Measurements from ENCODE around the gene PLEKHH2. TPM values are rescaled to one million over a fixed set of nuclear protein-coding genes. Genes with fewer than 3 reads are reported as not detected.

Gene PLEKHH2
- total RNA-seq, 1 donor from 2014 or later = 1.8 TPM

GRCh38 chr2:43611987-43612894 lies 24.8 kb upstream of the PLEKHH2 start:
- DNase-seq (ENCODE audit: low read depth) (peak; percentile 65), FAIRE-seq (no peak)
- TF ChIP-seq CTCF (IDR thresholded peaks at IDR 0.05; ENCODE audit: insufficient read depth, low read length, severe bottlenecking) = peak; percentile 80
- Histone ChIP-seq H3K27me3 (ENCODE audit: control insufficient read depth, insufficient read depth, low read length) (no peaks in the 10 kb centered on the region), H3K4me3 (ENCODE audit: low read depth, low read length) (no peak overlapping the region), H3K36me3 (ENCODE audit: control insufficient read depth, insufficient read depth, low read length) (no peaks in the 10 kb centered on the region)

- no peak for TF ChIP-seq CTCF (IDR thresholded peaks at IDR 0.05; ENCODE audit: insufficient read depth, low read length, severe bottlenecking)
- no peak overlapping the region for H3K4me3 ChIP-seq (ENCODE audit: low read depth, low read length)
- FAIRE-seq (no peak), DNase-seq (ENCODE audit: low read depth) (no peak)
- H3K27me3 ChIP-seq (ENCODE audit: control insufficient read depth, insufficient read depth, low read length) = no peaks in the 10 kb centered on the region
- H3K36me3 ChIP-seq (ENCODE audit: control insufficient read depth, insufficient read depth, low read length) = no peaks in the 10 kb centered on the region
Observed at GRCh38 chr2:43612944-43613343, 24.1 kb upstream of the PLEKHH2 start.

- FAIRE-seq = no peak
- H3K36me3 ChIP-seq (ENCODE audit: control insufficient read depth, insufficient read depth, low read length) = no peaks in the 10 kb centered on the region
- no peak for TF ChIP-seq CTCF (IDR thresholded peaks at IDR 0.05; ENCODE audit: insufficient read depth, low read length, severe bottlenecking)
- H3K27me3 ChIP-seq (ENCODE audit: control insufficient read depth, insufficient read depth, low read length) = no peaks in the 10 kb centered on the region
- H3K4me3 ChIP-seq (ENCODE audit: low read depth, low read length) = no peak overlapping the region
- DNase-seq (ENCODE audit: low read depth) = no peak
Observed at GRCh38 chr2:43616967-43617680, 19.9 kb upstream of the PLEKHH2 start.

- DNase-seq (ENCODE audit: low read depth) (no peak), FAIRE-seq (no peak)
- no peak for TF ChIP-seq CTCF (IDR thresholded peaks at IDR 0.05; ENCODE audit: insufficient read depth, low read length, severe bottlenecking)
- H3K27me3 ChIP-seq (ENCODE audit: control insufficient read depth, insufficient read depth, low read length) = no peaks in the 10 kb centered on the region
- H3K36me3 ChIP-seq (ENCODE audit: control insufficient read depth, insufficient read depth, low read length) = no peaks in the 10 kb centered on the region
- no peak overlapping the region for H3K4me3 ChIP-seq (ENCODE audit: low read depth, low read length)
Observed at GRCh38 chr2:43619511-43619910, 17.5 kb upstream of the PLEKHH2 start.

- Histone ChIP-seq H3K4me3 (ENCODE audit: low read depth, low read length) (no peak overlapping the region), H3K27me3 (ENCODE audit: control insufficient read depth, insufficient read depth, low read length) (no peaks in the 10 kb centered on the region), H3K36me3 (ENCODE audit: control insufficient read depth, insufficient read depth, low read length) (no peaks in the 10 kb centered on the region)
- FAIRE-seq (no peak), DNase-seq (ENCODE audit: low read depth) (no peak)
- TF ChIP-seq CTCF (IDR thresholded peaks at IDR 0.05; ENCODE audit: insufficient read depth, low read length, severe bottlenecking) = no peak
Observed at GRCh38 chr2:43622931-43623451, 14.1 kb upstream of the PLEKHH2 start.

All from bronchial epithelial cell (primary cell).